GM12874 (cell line): Measurements from ENCODE around the gene LPGAT1.
A peak's percentile ranks its signal among the peaks of the same experiment; 100 is the strongest.

Experiments
- TF ChIP-seq, protein P1 (sequence below): IDR thresholded peaks from 2 replicates; pipeline ENCODE4 v1.5.1; 2011; ENCODE audit warnings: low read depth, mild to moderate bottlenecking, control low read depth, low read length, moderate library complexity; ENCODE audit not compliant: insufficient read depth

Gene LPGAT1

DNA sequence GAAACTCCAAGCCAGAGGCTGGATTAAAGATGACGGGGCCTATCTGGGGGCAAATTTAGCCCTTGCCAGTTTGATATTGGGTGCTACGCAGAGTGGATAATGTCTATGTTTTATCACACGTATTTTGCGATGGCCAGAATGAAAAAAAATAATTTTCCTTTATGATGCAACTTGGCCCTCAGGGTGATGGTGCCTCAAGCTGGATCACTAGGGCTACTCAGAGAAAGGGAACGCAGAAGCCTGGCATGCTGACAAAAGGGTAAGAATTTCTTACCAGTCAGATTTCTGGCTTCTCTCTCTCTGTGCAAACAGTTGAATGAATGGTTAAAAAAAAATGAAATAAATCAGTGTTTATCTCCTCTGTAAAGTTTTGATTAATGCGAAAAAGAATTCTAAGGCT is 122.6 kb downstream of the LPGAT1 start:
- TF ChIP-seq, protein P1, sequence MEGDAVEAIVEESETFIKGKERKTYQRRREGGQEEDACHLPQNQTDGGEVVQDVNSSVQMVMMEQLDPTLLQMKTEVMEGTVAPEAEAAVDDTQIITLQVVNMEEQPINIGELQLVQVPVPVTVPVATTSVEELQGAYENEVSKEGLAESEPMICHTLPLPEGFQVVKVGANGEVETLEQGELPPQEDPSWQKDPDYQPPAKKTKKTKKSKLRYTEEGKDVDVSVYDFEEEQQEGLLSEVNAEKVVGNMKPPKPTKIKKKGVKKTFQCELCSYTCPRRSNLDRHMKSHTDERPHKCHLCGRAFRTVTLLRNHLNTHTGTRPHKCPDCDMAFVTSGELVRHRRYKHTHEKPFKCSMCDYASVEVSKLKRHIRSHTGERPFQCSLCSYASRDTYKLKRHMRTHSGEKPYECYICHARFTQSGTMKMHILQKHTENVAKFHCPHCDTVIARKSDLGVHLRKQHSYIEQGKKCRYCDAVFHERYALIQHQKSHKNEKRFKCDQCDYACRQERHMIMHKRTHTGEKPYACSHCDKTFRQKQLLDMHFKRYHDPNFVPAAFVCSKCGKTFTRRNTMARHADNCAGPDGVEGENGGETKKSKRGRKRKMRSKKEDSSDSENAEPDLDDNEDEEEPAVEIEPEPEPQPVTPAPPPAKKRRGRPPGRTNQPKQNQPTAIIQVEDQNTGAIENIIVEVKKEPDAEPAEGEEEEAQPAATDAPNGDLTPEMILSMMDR: no peak

DNA sequence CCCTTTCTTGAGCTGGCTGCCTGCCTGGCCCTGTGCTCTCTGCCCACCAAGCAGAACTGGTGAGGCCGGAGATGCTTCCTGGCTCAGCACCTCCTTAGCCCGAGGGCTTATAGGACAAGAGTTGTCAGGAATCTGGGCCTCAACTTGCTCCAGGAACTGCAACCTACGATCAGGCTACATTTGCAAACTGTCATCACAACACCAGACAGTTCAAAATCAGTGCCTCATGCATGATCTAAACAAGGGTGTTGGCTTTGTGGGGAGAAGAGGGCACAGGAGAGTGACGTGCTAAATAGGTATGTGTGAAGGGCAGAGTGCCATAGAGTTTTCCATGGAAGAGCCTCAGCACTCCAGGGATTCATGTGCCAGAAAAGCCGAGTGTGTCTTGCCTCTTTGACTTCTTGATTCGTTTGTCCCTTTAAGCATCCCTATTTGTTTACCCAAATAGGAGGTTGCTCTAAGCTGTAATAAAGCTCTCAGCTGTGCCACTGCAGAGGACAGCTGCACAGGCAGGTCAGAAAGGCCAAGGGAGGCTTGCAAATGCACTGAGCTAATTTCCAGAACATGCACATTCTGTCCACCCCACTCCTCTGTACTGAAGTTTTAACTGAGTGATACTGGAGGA is 125.0 kb downstream of the LPGAT1 start:
- TF ChIP-seq, protein P1: no peak

DNA sequence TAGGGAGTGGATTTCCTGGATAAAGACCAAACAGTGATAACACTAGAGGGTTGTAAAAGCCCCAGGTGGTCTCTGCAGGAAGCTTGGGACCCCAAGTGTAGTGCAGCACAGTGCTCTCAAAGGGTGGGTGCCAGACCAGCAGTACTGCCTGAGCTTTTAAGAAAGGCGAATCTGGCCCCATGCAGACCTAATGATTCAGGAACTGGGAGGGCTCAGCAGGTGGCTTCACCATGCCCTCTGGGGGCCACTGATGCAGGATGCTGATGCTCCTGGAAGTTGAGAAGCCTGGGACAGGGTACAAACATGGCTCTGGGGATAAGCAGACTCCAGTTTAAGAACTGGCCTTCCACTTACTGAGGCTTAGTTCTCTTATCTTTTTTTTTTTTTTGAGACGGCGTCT is 126.0 kb downstream of the LPGAT1 start:
- TF ChIP-seq, protein P1: no peak

DNA sequence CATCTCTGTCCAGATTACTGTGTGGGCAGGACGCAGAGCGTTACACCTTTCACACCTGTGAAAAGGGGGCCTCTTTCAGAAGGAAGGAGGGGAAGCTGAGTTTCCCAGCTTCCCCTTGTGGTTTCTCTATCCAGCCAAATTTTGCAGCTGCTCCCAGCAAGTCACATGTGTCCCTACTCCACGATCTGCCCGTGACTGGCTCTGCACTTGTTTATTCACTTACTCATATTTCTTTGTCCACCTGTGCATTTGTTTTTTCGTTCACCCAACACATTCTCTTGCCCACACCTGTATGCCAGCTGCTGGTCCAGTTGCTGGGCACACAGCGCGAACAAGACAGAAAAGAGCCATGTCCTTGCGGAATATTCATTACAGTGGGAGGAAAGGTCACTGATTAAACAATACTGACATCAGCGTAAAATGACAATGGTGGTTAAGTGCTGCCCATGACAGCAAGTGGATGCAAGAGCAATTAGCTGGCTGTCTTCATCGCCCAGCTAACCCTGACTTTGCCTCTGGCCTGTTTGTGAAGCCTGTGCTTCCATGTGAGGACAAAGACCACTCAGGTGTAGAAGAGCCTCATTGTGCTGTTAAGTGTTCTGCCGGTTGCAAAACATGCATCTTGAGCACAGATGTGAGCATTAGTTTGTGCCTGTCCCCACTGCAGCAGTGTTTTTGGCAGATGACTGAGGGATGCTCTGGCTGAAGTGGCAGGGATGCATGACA is 126.6 kb downstream of the LPGAT1 start:
- TF ChIP-seq, protein P1: no peak

DNA sequence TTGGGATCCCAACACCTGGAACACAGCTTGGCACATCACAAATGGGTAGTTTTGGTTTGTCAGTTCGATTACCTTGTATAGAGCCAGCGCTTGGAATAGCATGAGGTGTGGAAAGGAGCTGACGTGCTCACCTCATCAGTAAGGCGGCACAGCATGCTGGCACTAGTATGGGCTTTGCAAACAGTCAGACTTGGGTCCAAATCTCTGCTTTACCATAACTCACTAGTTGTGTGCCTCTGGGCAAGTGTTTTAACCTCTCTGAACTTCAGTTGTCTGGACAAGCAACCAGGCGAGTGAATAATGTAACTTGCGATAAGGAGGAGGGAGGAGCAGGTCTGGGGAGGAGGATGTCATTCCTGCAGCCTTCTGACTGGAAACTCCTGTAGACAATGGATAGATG is 128.8 kb downstream of the LPGAT1 start:
- TF ChIP-seq, protein P1: no peak

DNA sequence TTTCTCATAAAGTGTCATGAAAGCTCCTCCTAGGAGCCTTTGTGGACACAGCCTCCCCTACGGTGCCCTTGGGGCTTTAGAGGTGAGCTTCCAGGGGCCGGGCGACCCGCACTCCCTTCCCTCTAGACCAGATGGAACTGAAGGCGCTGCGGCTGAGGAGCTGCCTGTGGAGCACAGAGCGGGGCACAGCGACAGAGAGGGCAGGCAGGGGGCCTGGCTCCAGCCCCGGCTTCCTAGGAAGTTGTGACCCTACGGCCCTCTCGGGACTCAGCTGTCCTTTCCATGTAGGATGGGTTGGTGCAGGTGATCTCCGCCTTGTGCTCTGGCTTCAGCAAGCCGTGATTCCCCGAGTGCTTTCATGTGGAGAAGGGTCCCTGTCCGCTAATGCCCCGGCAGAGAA is 131.5 kb downstream of the LPGAT1 start:
- TF ChIP-seq, protein P1: no peak

DNA sequence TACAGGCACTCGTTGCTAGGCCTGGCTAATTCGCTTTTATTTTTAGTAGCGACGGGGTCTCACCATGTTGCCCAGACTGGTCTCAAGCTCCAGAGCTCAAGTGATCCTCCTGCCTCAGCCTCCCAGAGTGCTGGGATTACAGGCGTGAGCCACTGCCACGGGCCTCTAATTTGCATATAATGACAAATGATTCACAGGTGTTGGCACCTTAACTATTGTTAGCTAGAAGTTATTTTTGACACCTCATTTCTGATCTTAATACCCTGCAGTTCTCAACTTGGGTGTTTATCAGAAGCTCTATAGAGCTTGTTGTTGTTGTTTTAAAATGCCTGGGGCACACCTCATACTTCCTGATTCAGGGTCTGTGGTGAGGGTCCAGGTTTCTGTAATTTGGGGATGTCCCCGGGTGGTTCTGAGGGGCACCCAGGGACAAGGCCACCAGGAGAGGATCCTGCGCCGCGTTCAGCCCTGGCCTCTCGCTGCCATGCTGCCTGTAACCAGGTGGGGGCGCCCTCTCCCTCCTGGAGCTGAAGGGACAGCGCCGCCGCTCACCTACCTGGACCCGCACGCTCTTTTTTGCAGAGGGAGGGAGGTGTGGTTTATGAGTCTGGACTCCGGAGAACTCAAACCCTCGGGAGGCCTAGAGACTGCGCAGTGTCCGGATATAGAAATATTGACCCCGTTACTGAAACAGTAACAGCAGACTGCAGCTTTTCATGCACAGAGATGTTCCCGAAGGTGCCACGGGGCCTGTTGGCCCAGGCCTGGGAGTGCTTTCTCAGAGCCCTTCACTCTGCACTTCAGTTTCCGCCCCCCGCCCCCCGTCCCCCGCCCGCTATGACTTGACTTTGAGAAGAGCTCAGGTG is 132.2 kb downstream of the LPGAT1 start:
- TF ChIP-seq, protein P1: peak; percentile 98
